AG04449 (cell line): ENCODE data around the gene KRT6A.

ENCODE experiments used
- CTCF ChIA-PET: fragments of 350-600 bp; formaldehyde crosslinking; extraction: SDS; loops from one replicate; lab custom pipeline; 2021; ENCODE audit warnings: antibody characterized with exemption; lab: Yijun Ruan, JAX
- POLR2A ChIA-PET: fragments of 400-600, 350-600 bp; formaldehyde crosslinking; extraction: SDS; loops from one replicate; lab custom pipeline; 2020; ENCODE audit warnings: antibody characterized with exemption, inconsistent platforms; lab: Yijun Ruan, JAX
- DNase-seq: peaks from one replicate; pipeline ENCODE4 v3.0.0-alpha.2; 2010; ENCODE audit warnings: low read depth, low spot score
- H3K4me3 ChIP-seq: 2 replicates; pipeline ENCODE4 v1.5.1; 2011; ENCODE audit warnings: low read depth, mild to moderate bottlenecking, control low read depth, low read length
- CTCF ChIP-seq: IDR thresholded peaks from one replicate; pipeline ENCODE4 v1.5.1; 2011; ENCODE audit warnings: mild to moderate bottlenecking, moderate library complexity, low read length, control low read depth, inconsistent platforms; ENCODE audit not compliant: insufficient read depth; ENCODE audit errors: missing control alignments

Gene KRT6A

GRCh38 chr12:52522346-52523011, 29.4 kb upstream of the KRT6A start:
- no peak overlapping the region for H3K4me3 ChIP-seq
- no peak for DNase-seq
- ChIA-PET CTCF (interaction anchor here (1.4 to 7.5 kb wide), 4 partner anchors 11 to 358 kb away, joined by 3 to 48 read pairs (median 10); no protein-coding TSS in a partner anchor), POLR2A (no interaction called here)
- TF ChIP-seq CTCF: no peak

- POLR2A ChIA-PET: no interaction called here
Measured at GRCh38 chr12:52521568-52522266, 28.7 kb upstream of the KRT6A start.

GRCh38 chr12:52521175-52521567, 28.1 kb upstream of the KRT6A start:
- ChIA-PET CTCF (interaction anchor here (1.5 to 7.5 kb wide), 4 partner anchors 13 to 359 kb away, joined by 4 to 48 read pairs (median 10); no protein-coding TSS in a partner anchor), POLR2A (no interaction called here)
- no peak for DNase-seq
- no peak for TF ChIP-seq CTCF
- H3K4me3 ChIP-seq: no peak overlapping the region

More at GRCh38 chr12:52521568-52522266, 28.7 kb upstream of the KRT6A start:
- CTCF ChIA-PET: interaction anchor here (1.4 to 7.5 kb wide), 4 partner anchors 11 to 359 kb away, joined by 3 to 48 read pairs (median 10); no protein-coding TSS in a partner anchor
- DNase-seq: no peak
- TF ChIP-seq CTCF: no peak
- no peak overlapping the region for H3K4me3 ChIP-seq

GRCh38 chr12:52519826-52520662, 27.0 kb upstream of the KRT6A start, which contains the start of gene KRT5:
TSS of gene KRT5 (minus strand) at chr12:52520394. CDS start at chr12:52520296, 98 bp downstream.
- CTCF ChIA-PET: interaction anchor here (1.1 to 7.5 kb wide), 4 partner anchors 12 to 364 kb away, joined by 3 to 48 read pairs (median 4); no protein-coding TSS in a partner anchor
- no peak for DNase-seq
- POLR2A ChIA-PET: no interaction called here

GRCh38 chr12:52519387-52519703, 26.3 kb upstream of the KRT6A start:
- H3K4me3 ChIP-seq: no peak overlapping the region
- DNase-seq: no peak
- POLR2A ChIA-PET: no interaction called here
- TF ChIP-seq CTCF: no peak
- CTCF ChIA-PET: interaction anchor here (1.3 to 7.5 kb wide), 3 partner anchors 11 to 359 kb away, joined by 3 to 48 read pairs (median 4); no protein-coding TSS in a partner anchor

More at GRCh38 chr12:52519826-52520662, 27.0 kb upstream of the KRT6A start, which contains the start of gene KRT5:
- H3K4me3 ChIP-seq: no peak within 1 kb of the TSS
- TF ChIP-seq CTCF: no peak
